LNCAP (cell line): ENCODE data around the gene MGRN1.

Experiments used
- CTCF ChIP-seq: fragments of 450-650 bp; IDR thresholded peaks from 2 replicates; pipeline ENCODE4 v1.5.1; 2017; ENCODE audit warnings: mild to moderate bottlenecking

MGRN1 gene

GRCh38 chr16:4624015-4624826 lies at the start of gene MGRN1:
TSS of gene MGRN1 (plus strand) at chr16:4624826. CDS start at chr16:4624961, 135 bp downstream.
- TF ChIP-seq CTCF: peak; percentile 97

- no peak for TF ChIP-seq CTCF
Observed at GRCh38 chr16:4574919-4575705, 49.5 kb upstream of the MGRN1 start.

- no peak for TF ChIP-seq CTCF
Observed at GRCh38 chr16:4576008-4576407, 48.6 kb upstream of the MGRN1 start.

- no peak for TF ChIP-seq CTCF
Observed at GRCh38 chr16:4578961-4579530, 45.6 kb upstream of the MGRN1 start.

- no peak for TF ChIP-seq CTCF
Observed at GRCh38 chr16:4580250-4580649, 44.4 kb upstream of the MGRN1 start.

GRCh38 chr16:4583906-4584305 lies 40.7 kb upstream of the MGRN1 start:
- TF ChIP-seq CTCF: no peak

- TF ChIP-seq CTCF: no peak
Observed at GRCh38 chr16:4586291-4586690, 38.3 kb upstream of the MGRN1 start.
